ENCODE measurements around the gene SNX17. TPM values are rescaled to one million over a fixed set of nuclear protein-coding genes. Genes with fewer than 3 reads are reported as not detected.
A peak's percentile ranks its signal among the peaks of the same experiment; 100 is the strongest.

Gene SNX17
- total and polyA plus RNA-seq, 2 of the 13 experiments (the other 11 are each of a cell fraction or from before 2014, with no cell fraction given), result 75.0 to 109 TPM

- Histone ChIP-seq H3K27me3 (ENCODE audit: control insufficient read depth in 1 of 2, insufficient read depth in 2 of 2, low read length in 2 of 2) (no peaks in the 10 kb centered on the region), H3K9me3 (ENCODE audit: low read length) (no peaks in the 10 kb centered on the region), H3K27ac (ENCODE audit: extremely low read length, insufficient read depth, low read length) (peak overlapping the region; percentile 61), H4K20me1 (ENCODE audit: insufficient read depth, low read length) (peaks cover 3% of the 10 kb centered on the region; the same call in 1 of the 2 replicates), H2AFZ (ENCODE audit: low read length) (no peak overlapping the region), H3K4me2 (ENCODE audit: low read depth, low read length) (no peak overlapping the region), H3K36me3 (replicated peaks in 1 of 2; ENCODE audit: control insufficient read depth in 1 of 2, insufficient read depth in 2 of 2, low read length in 2 of 2) (peaks cover 39 to 69% of the 10 kb centered on the region in 2 experiments), H3K79me2 (ENCODE audit: insufficient read depth, low read length) (peaks cover 3% of the 10 kb centered on the region), H3K4me1 (ENCODE audit: insufficient read depth, low read length) (peaks cover 26% of the 10 kb centered on the region), H3K4me3 (replicated peaks in 1 of 3; ENCODE audit: insufficient read depth in 1 of 3, low read depth in 2 of 3, low read length in 3 of 3) (no peak overlapping the region), H3K9ac (ENCODE audit: insufficient read depth, low read depth, low read length) (no peak overlapping the region)
- ATAC-seq (no peak), DNase-seq (ENCODE audit: low spot score) (no peak), FAIRE-seq (no peak)
- TF ChIP-seq ZNF576 (CRISPR knock-in tag; IDR thresholded peaks at IDR 0.05), result 0 out of 2 replicates have a peak, but pooled peaks have one; percentile 46
- TF ChIP-seq MAFF (IDR thresholded peaks at IDR 0.05; ENCODE audit: low read depth, low read length), result peak; percentile 64; the same call in 1 of the 2 replicates
- peak in 1 of 2 experiments; percentile 80; a peak in 3 of 4 replicates for TF ChIP-seq MAFK (conservative IDR thresholded peaks at IDR 0.05 in 1 of 2, IDR thresholded peaks at IDR 0.05 in 1 of 2; ENCODE audit: low read length in 2 of 2)
- TF ChIP-seq POLR2A (IDR thresholded peaks at IDR 0.05; ENCODE audit: insufficient read depth in 1 of 2, low read depth in 2 of 2, low read length in 2 of 2), result peak in 1 of 2 experiments; percentile 41; a peak in 3 of 4 replicates
- 0 out of 2 replicates have a peak, but pooled peaks have one; percentile 3 for TF ChIP-seq ZSCAN25 (CRISPR knock-in tag; IDR thresholded peaks at IDR 0.05)
- TF ChIP-seq ZNF616 (CRISPR knock-in tag; IDR thresholded peaks at IDR 0.05; ENCODE audit: low read depth), result no peak
- no peak for TF ChIP-seq PHF5A (CRISPR knock-in tag; IDR thresholded peaks at IDR 0.05; ENCODE audit: low read depth, unreplicated experiment)
- intact Hi-C loops (cut with micrococcal nuclease; ENCODE audit: unreplicated experiment), result no loop called here
- 96% methylated on average over 10 of the region's 10 CpGs for WGBS (ENCODE audit: low lambda C conversion rate)
- in situ Hi-C loops (cut with HindIII; ENCODE audit: extremely low pct_ligation_motif_present, low pct_unique_long_range_greater_than_20kb), result no loop called here
- ChIA-PET CTCF (ENCODE audit: low intra/inter-chr PET ratio, low total read pairs) (no interaction called here), POLR2A (interaction anchor here (3.9 kb wide), 1 partner anchor 11 kb away, joined by 38 read pairs; the partner anchor contains the start of genes EIF2B4 and SNX17)
- BruUV-seq (replicated peaks), result TSS peak; percentile 71
Observed at GRCh38 chr2:27381577-27382181, 11.3 kb downstream of the SNX17 start.

All from HepG2 (cell line).